Stimulated activated CD4-positive, alpha-beta T cell treated with anti-CD3 and anti-CD28 coated beads, TNF-alpha, amount 100 ng/mL, for 24 hours (primary cell): Measurements from ENCODE around the gene NTF4.
"Not testable (repeated sequence)": the region's sequence is repeated elsewhere in the genome, so short reads cannot be mapped to it uniquely, and the experiment has no call there.

ENCODE experiments used
- DNase-seq, 3 experiments: peaks; one replicate each; pipeline ENCODE4 v3.0.0-alpha.2; 2020; ENCODE audit warnings: low read depth in 3 of 3

Gene NTF4

GRCh38 chr19:49056902-49057596, 7.6 kb downstream of the NTF4 start:
- not testable (repeated sequence) for DNase-seq

- peak; percentile 28 to 49 (median 35) for DNase-seq
Observed at GRCh38 chr19:49056101-49056901, 8.3 kb downstream of the NTF4 start.

GRCh38 chr19:49050376-49051033, 14.1 kb downstream of the NTF4 start:
- DNase-seq: not testable (repeated sequence)

GRCh38 chr19:49049834-49050233, 14.8 kb downstream of the NTF4 start:
- DNase-seq: not testable (repeated sequence)

- not testable (repeated sequence) for DNase-seq
Observed at GRCh38 chr19:49049011-49049410, 15.6 kb downstream of the NTF4 start, which contains the start of gene CGB8. Gene CGB8, minus strand, starts transcription at chr19:49049111. Its CDS starts 372 bp downstream, at chr19:49048739.

GRCh38 chr19:49043548-49043947, 21.1 kb downstream of the NTF4 start, which contains the start of gene CGB5:
Gene CGB5, plus strand, starts transcription at chr19:49043848. Its CDS starts 362 bp downstream, at chr19:49044210.
- not testable (repeated sequence) for DNase-seq

GRCh38 chr19:49042666-49043065, 22.0 kb downstream of the NTF4 start:
- DNase-seq: not testable (repeated sequence)

- no peak for DNase-seq
Observed at GRCh38 chr19:49042177-49042576, 22.4 kb downstream of the NTF4 start.

- DNase-seq: not testable (repeated sequence)
Observed at GRCh38 chr19:49039736-49040135, 24.9 kb downstream of the NTF4 start.

GRCh38 chr19:49038557-49039276, 25.9 kb downstream of the NTF4 start:
- not testable (repeated sequence) for DNase-seq

GRCh38 chr19:49038111-49038510, 26.5 kb downstream of the NTF4 start:
- not testable (repeated sequence) for DNase-seq

GRCh38 chr19:49036815-49037214, 27.8 kb downstream of the NTF4 start, which contains the start of gene CGB1:
Gene CGB1, minus strand, starts transcription at chr19:49036895. Its CDS starts 184 bp downstream, at chr19:49036711.
- peak in 1 of 3 experiments; percentile 53 for DNase-seq

- peak in 2 of 3 experiments; percentile 27 to 77 for DNase-seq
Observed at GRCh38 chr19:49031642-49032301, 32.8 kb downstream of the NTF4 start, which contains the start of gene CGB2. Gene CGB2, plus strand, starts transcription at chr19:49031890. Its CDS starts 206 bp downstream, at chr19:49032096.

GRCh38 chr19:49030323-49030722, 34.3 kb downstream of the NTF4 start:
- DNase-seq: not testable (repeated sequence)

GRCh38 chr19:49029749-49030148, 34.9 kb downstream of the NTF4 start:
- DNase-seq: not testable (repeated sequence)

- not testable (repeated sequence) for DNase-seq
Observed at GRCh38 chr19:49028686-49029085, 35.9 kb downstream of the NTF4 start.

GRCh38 chr19:49025599-49025998, 39.0 kb downstream of the NTF4 start:
- not testable (repeated sequence) for DNase-seq

GRCh38 chr19:49025088-49025487, 39.5 kb downstream of the NTF4 start:
- not testable (repeated sequence) for DNase-seq

GRCh38 chr19:49024233-49024632, 40.4 kb downstream of the NTF4 start, which contains the start of gene CGB3:
Gene CGB3, minus strand, starts transcription at chr19:49024333. Its CDS starts 362 bp downstream, at chr19:49023971.
- DNase-seq: not testable (repeated sequence)

- DNase-seq: no peak
Observed at GRCh38 chr19:49022116-49022515, 42.5 kb downstream of the NTF4 start.
